WTC11 (cell line): Measurements from ENCODE around the gene POMGNT2. TPM values are rescaled to one million over a fixed set of nuclear protein-coding genes. Genes with fewer than 3 reads are reported as not detected.

Experiments used
- ATAC-seq: fragments of 200-7000 bp; cut with Tn5 transposase; 2 replicates; pipeline ENCODE4 v1.10.0; 2021; ENCODE audit warnings: mild to moderate bottlenecking, moderate library complexity
- CTCF ChIA-PET: fragments of 300-600 bp; sonication (Branson Sonifier 250); formaldehyde crosslinking; loops from one replicate; lab custom pipeline; 2021; ENCODE audit warnings: antibody characterized with exemption; lab: Charles Lee
- POLR2A ChIA-PET: fragments of 350-600 bp; sonication (Branson Sonifier 250); formaldehyde crosslinking; loops from one replicate; lab custom pipeline; 2021; ENCODE audit warnings: antibody characterized with exemption; lab: Charles Lee
- DNase-seq: peaks from one replicate; pipeline ENCODE4 v3.0.0; 2021; ENCODE audit warnings: low spot score
- H3K27ac Mint-ChIP-seq: 2 replicates; pipeline ENCODE4 v1.8.0; 2021; ENCODE audit warnings: mixed read lengths
- H3K27me3 Mint-ChIP-seq: 2 replicates; pipeline ENCODE4 v1.8.0; 2021; ENCODE audit warnings: low read depth, mild to moderate bottlenecking, moderate library complexity, mixed read lengths
- H3K36me3 Mint-ChIP-seq: 2 replicates; pipeline ENCODE4 v1.8.0; 2021; ENCODE audit warnings: mixed read lengths
- H3K4me1 Mint-ChIP-seq: 2 replicates; pipeline ENCODE4 v1.8.0; 2022; ENCODE audit warnings: mixed read lengths
- H3K4me3 Mint-ChIP-seq: 2 replicates; pipeline ENCODE4 v1.8.0; 2021; ENCODE audit warnings: mild to moderate bottlenecking, moderate library complexity, mixed read lengths
- H3K9me3 Mint-ChIP-seq: 2 replicates; pipeline ENCODE4 v1.8.0; 2021; ENCODE audit warnings: mixed read lengths
- ATF1 ChIP-seq: sonication (generic); formaldehyde crosslinking; IDR thresholded peaks from 2 replicates; pipeline ENCODE4 v1.8.1; 2023; ENCODE audit warnings: mild to moderate bottlenecking, moderate library complexity, missing genetic modification reagents
- FOXJ3 ChIP-seq: sonication (generic); formaldehyde crosslinking; IDR thresholded peaks from 2 replicates; pipeline ENCODE4 v1.9.0; 2021; ENCODE audit warnings: missing genetic modification reagents, mild to moderate bottlenecking, borderline replicate concordance
- FOXP1 ChIP-seq: sonication (generic); formaldehyde crosslinking; IDR thresholded peaks from 2 replicates; pipeline ENCODE4 v1.8.0; 2022; ENCODE audit warnings: missing genetic modification reagents, mild to moderate bottlenecking, moderate library complexity, borderline replicate concordance
- GABPB1 ChIP-seq: sonication (generic); formaldehyde crosslinking; IDR thresholded peaks from 2 replicates; pipeline ENCODE4 v1.8.1; 2023; ENCODE audit warnings: mild to moderate bottlenecking, missing genetic modification reagents
- GTF2I ChIP-seq: fragments of 250-450 bp; sonication (Bioruptor Pico); conservative IDR thresholded peaks from 2 replicates; pipeline ENCODE4 v1.4.0; 2021; ENCODE audit warnings: mild to moderate bottlenecking
- HMGA2 ChIP-seq: fragments of 250-450 bp; sonication (Bioruptor Pico); IDR thresholded peaks from 2 replicates; pipeline ENCODE4 v1.4.0; 2021; ENCODE audit warnings: mild to moderate bottlenecking, moderate library complexity
- IRF2 ChIP-seq: sonication (generic); formaldehyde crosslinking; IDR thresholded peaks from 2 replicates; pipeline ENCODE4 v1.8.0; 2022; ENCODE audit warnings: low read depth, missing genetic modification reagents, borderline replicate concordance
- KAT7 ChIP-seq: sonication (generic); formaldehyde crosslinking; IDR thresholded peaks from 2 replicates; pipeline ENCODE4 v1.8.1; 2023; ENCODE audit warnings: missing genetic modification reagents, mild to moderate bottlenecking, borderline replicate concordance
- MYBL2 ChIP-seq: sonication (generic); formaldehyde crosslinking; IDR thresholded peaks from 2 replicates; pipeline ENCODE4 v1.8.1; 2023; ENCODE audit warnings: mild to moderate bottlenecking, moderate library complexity, missing genetic modification reagents
- TCF7 ChIP-seq: sonication (generic); formaldehyde crosslinking; IDR thresholded peaks from 2 replicates; pipeline ENCODE4 v1.8.0; 2022; ENCODE audit warnings: mild to moderate bottlenecking, low read depth, missing genetic modification reagents, moderate library complexity
- TP53 ChIP-seq: sonication (generic); formaldehyde crosslinking; IDR thresholded peaks from 2 replicates; pipeline ENCODE4 v1.8.1; 2023; ENCODE audit warnings: mild to moderate bottlenecking, missing genetic modification reagents
- ZNF219 ChIP-seq: sonication (generic); formaldehyde crosslinking; IDR thresholded peaks from 2 replicates; pipeline ENCODE4 v1.8.0; 2023; ENCODE audit warnings: missing genetic modification reagents, mild to moderate bottlenecking, borderline replicate concordance
- ZNF317 ChIP-seq: sonication (generic); formaldehyde crosslinking; IDR thresholded peaks from 2 replicates; pipeline ENCODE4 v1.8.1; 2023; ENCODE audit warnings: low read depth, mild to moderate bottlenecking, moderate library complexity, missing genetic modification reagents, borderline replicate concordance
- ZNF396 ChIP-seq: fragments of 250-450 bp; sonication (Bioruptor Pico); IDR thresholded peaks from 2 replicates; pipeline ENCODE4 v1.8.0; 2021; ENCODE audit warnings: mild to moderate bottlenecking, moderate library complexity, borderline replicate concordance
- total RNA-seq: library from RNA; stranded (reverse); gene quantifications from 3 replicates; pipeline ENCODE4 v1.2.3, GENCODE V29; 2021
- TF ChIP-seq, protein P1 (sequence below): sonication (generic); formaldehyde crosslinking; IDR thresholded peaks from 2 replicates; pipeline ENCODE4 v1.8.0; 2022; ENCODE audit warnings: mild to moderate bottlenecking, missing genetic modification reagents
- TF ChIP-seq, protein P2 (sequence below): sonication (generic); formaldehyde crosslinking; IDR thresholded peaks from 2 replicates; pipeline ENCODE4 v1.8.0; 2023; ENCODE audit warnings: mild to moderate bottlenecking, missing genetic modification reagents
- TF ChIP-seq, protein P3 (sequence below): sonication (generic); formaldehyde crosslinking; IDR thresholded peaks from 2 replicates; pipeline ENCODE4 v1.8.1; 2022; ENCODE audit warnings: missing genetic modification reagents, borderline replicate concordance
- TF ChIP-seq, protein P4 (sequence below): fragments of 250-450 bp; sonication (Bioruptor Pico); IDR thresholded peaks from 2 replicates; pipeline ENCODE4 v1.8.0; 2021; ENCODE audit warnings: mild to moderate bottlenecking
- TF ChIP-seq, protein P5 (sequence below): sonication (generic); formaldehyde crosslinking; IDR thresholded peaks from 2 replicates; pipeline ENCODE4 v1.8.0; 2022; ENCODE audit warnings: mild to moderate bottlenecking, missing genetic modification reagents

The POMGNT2 gene
- total RNA-seq, 1 experiment from 2014 or later: 12.5 TPM

DNA sequence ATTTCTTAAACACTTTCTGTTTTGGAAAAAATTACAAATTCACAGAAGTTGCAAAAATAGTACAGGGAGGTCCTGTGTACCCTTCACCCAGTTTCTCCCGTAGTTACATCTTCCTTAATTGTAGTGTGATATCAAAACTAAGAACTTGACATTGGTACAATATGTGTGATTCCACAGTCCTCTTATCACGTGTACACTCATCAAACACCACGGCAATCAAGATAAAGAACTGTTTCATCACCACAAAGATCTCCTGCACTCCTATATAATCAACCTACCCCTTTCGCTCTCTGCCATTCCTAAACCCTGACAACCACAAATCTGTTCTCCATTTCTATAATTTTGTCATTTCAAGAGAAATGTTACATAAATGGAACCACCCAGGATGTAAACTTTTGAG lies 31.4 kb downstream of the POMGNT2 start (continued):
- TF ChIP-seq, protein P1, sequence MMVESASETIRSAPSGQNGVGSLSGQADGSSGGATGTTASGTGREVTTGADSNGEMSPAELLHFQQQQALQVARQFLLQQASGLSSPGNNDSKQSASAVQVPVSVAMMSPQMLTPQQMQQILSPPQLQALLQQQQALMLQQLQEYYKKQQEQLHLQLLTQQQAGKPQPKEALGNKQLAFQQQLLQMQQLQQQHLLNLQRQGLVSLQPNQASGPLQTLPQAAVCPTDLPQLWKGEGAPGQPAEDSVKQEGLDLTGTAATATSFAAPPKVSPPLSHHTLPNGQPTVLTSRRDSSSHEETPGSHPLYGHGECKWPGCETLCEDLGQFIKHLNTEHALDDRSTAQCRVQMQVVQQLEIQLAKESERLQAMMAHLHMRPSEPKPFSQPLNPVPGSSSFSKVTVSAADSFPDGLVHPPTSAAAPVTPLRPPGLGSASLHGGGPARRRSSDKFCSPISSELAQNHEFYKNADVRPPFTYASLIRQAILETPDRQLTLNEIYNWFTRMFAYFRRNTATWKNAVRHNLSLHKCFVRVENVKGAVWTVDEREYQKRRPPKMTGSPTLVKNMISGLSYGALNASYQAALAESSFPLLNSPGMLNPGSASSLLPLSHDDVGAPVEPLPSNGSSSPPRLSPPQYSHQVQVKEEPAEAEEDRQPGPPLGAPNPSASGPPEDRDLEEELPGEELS (CRISPR knock-in tag): no peak
- TF ChIP-seq GTF2I (CRISPR knock-in tag) (no peak), HMGA2 (no peak), ZNF317 (CRISPR knock-in tag) (no peak), IRF2 (CRISPR knock-in tag) (no peak), TCF7 (no peak), MYBL2 (CRISPR knock-in tag) (no peak), FOXJ3 (CRISPR knock-in tag) (no peak), KAT7 (CRISPR knock-in tag) (no peak)
- TF ChIP-seq, protein P2, sequence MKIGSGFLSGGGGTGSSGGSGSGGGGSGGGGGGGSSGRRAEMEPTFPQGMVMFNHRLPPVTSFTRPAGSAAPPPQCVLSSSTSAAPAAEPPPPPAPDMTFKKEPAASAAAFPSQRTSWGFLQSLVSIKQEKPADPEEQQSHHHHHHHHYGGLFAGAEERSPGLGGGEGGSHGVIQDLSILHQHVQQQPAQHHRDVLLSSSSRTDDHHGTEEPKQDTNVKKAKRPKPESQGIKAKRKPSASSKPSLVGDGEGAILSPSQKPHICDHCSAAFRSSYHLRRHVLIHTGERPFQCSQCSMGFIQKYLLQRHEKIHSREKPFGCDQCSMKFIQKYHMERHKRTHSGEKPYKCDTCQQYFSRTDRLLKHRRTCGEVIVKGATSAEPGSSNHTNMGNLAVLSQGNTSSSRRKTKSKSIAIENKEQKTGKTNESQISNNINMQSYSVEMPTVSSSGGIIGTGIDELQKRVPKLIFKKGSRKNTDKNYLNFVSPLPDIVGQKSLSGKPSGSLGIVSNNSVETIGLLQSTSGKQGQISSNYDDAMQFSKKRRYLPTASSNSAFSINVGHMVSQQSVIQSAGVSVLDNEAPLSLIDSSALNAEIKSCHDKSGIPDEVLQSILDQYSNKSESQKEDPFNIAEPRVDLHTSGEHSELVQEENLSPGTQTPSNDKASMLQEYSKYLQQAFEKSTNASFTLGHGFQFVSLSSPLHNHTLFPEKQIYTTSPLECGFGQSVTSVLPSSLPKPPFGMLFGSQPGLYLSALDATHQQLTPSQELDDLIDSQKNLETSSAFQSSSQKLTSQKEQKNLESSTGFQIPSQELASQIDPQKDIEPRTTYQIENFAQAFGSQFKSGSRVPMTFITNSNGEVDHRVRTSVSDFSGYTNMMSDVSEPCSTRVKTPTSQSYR (CRISPR knock-in tag): no peak
- TF ChIP-seq, protein P3, sequence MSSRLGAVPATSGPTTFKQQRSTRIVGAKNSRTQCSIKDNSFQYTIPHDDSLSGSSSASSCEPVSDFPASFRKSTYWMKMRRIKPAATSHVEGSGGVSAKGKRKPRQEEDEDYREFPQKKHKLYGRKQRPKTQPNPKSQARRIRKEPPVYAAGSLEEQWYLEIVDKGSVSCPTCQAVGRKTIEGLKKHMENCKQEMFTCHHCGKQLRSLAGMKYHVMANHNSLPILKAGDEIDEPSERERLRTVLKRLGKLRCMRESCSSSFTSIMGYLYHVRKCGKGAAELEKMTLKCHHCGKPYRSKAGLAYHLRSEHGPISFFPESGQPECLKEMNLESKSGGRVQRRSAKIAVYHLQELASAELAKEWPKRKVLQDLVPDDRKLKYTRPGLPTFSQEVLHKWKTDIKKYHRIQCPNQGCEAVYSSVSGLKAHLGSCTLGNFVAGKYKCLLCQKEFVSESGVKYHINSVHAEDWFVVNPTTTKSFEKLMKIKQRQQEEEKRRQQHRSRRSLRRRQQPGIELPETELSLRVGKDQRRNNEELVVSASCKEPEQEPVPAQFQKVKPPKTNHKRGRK (CRISPR knock-in tag): no peak

DNA sequence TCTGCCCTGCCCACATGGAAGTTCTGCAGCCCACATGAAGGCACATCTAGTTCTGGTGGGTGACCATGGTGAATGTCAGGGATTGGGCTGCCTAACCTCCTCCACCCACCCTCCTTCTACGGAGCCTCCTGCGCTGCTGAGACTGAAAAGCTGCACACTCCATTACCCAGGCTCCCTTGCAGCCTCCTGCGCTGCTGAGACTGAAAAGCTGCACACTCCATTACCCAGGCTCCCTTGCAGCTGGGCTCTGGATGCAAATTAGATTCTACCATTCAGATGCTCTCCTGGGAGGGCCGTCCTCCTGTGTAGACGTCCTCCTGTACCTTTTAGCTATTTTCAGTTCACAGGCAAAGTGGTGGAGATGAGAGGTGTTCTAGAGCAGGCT lies 32.1 kb downstream of the POMGNT2 start:
- ChIA-PET POLR2A (no interaction called here), CTCF (interaction anchor here (1.7 kb wide), 1 partner anchor 112 kb away, joined by 10 read pairs; no protein-coding TSS in a partner anchor)
- Mint-ChIP-seq H3K9me3 (peaks cover 3% of the 10 kb centered on the region; the same call in 1 of the 2 replicates), H3K4me1 (no peaks in the 10 kb centered on the region), H3K27me3 (no peaks in the 10 kb centered on the region; the same call in 1 of the 2 replicates), H3K27ac (no peak overlapping the region), H3K36me3 (peaks cover 1% of the 10 kb centered on the region), H3K4me3 (no peak overlapping the region)
- TF ChIP-seq ATF1 (CRISPR knock-in tag) (no peak), FOXP1 (CRISPR knock-in tag) (no peak), TP53 (no peak), IRF2 (CRISPR knock-in tag) (no peak), GTF2I (CRISPR knock-in tag) (no peak), GABPB1 (no peak), ZNF219 (CRISPR knock-in tag) (no peak), MYBL2 (CRISPR knock-in tag) (no peak), KAT7 (CRISPR knock-in tag) (no peak), ZNF396 (CRISPR knock-in tag) (no peak)
- TF ChIP-seq, protein P4, sequence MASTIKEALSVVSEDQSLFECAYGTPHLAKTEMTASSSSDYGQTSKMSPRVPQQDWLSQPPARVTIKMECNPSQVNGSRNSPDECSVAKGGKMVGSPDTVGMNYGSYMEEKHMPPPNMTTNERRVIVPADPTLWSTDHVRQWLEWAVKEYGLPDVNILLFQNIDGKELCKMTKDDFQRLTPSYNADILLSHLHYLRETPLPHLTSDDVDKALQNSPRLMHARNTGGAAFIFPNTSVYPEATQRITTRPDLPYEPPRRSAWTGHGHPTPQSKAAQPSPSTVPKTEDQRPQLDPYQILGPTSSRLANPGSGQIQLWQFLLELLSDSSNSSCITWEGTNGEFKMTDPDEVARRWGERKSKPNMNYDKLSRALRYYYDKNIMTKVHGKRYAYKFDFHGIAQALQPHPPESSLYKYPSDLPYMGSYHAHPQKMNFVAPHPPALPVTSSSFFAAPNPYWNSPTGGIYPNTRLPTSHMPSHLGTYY (CRISPR knock-in tag): no peak
- TF ChIP-seq, protein P5, sequence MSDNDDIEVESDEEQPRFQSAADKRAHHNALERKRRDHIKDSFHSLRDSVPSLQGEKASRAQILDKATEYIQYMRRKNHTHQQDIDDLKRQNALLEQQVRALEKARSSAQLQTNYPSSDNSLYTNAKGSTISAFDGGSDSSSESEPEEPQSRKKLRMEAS (CRISPR knock-in tag): no peak
- TF ChIP-seq, protein P2 (CRISPR knock-in tag): no peak
- no peak for DNase-seq
- no peak; the same call in 1 of the 2 replicates for ATAC-seq
